ENCODE measurements around the gene TSSK6. TPM values are rescaled to one million over a fixed set of nuclear protein-coding genes. Genes with fewer than 3 reads are reported as not detected.

TSSK6 gene
- total and polyA plus RNA-seq, 2 experiments from 2014 or later: 0.63 to 4.9 TPM

DNA sequence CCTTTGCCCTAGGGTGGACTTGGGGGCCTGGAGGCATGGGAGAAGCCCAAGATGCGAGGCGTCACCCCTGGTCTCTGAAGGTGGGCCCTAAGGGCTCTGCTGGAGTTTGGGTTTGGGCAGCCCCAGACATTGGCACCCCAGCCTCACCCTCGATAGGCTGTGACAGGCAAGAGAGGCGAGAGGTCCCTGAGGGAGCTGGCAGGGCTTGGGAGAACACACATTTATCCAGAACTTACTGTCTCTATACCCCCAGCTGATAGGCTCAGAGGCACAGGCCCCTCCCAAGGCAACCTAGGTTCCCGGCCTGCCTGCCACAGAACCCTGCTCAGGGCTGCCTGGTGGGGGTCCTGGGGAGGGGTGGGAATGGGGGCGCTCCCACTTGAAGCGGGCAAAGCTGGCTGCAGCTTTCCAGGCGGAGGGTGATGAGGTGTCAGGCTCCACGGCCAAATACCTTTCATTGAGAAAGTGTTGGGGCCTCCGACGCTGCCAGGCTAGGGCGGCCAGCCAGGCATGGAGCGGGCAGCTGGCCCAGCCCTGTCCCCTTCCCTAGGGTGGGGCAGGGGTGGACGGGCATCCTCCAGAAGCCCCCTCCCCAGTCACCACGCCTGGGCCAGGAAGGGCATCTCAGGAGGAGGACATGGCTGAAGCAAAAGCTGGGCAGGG is 32.5 kb upstream of the TSSK6 start:
- Histone ChIP-seq H3K79me2 (replicated peaks; ENCODE audit: insufficient read depth) (no peaks in the 10 kb centered on the region), H3K27ac (ENCODE audit: low read depth) (no peak overlapping the region), H3K4me3 (no peak overlapping the region), H3K9me2 (ENCODE audit: insufficient read depth) (no peaks in the 10 kb centered on the region), H3K4me2 (no peak overlapping the region), H4K20me1 (replicated peaks; ENCODE audit: insufficient read depth) (no peaks in the 10 kb centered on the region), H3K36me3 (ENCODE audit: insufficient read depth) (no peaks in the 10 kb centered on the region), H3K4me1 (ENCODE audit: insufficient read depth) (no peaks in the 10 kb centered on the region), H3F3A (replicated peaks; ENCODE audit: low read depth) (peaks cover 7% of the 10 kb centered on the region; the same call in 1 of the 2 replicates), H3K27me3 (ENCODE audit: insufficient read depth) (no peaks in the 10 kb centered on the region), H2AFZ (no peak overlapping the region)
- Mint-ChIP-seq H3K4me1 (peaks cover 6% of the 10 kb centered on the region; the same call in 1 of the 3 replicates), H3K27me3 (ENCODE audit: insufficient read depth, low read depth, poor library complexity) (peaks cover 12% of the 10 kb centered on the region), H3K4me3 (no peak overlapping the region), H3K27ac (no peak overlapping the region), H3K9me3 (no peaks in the 10 kb centered on the region; the same call in 2 of the 3 replicates), H3K36me3 (ENCODE audit: low read depth) (no peaks in the 10 kb centered on the region; the same call in 2 of the 3 replicates)
- DNase-seq (ENCODE audit: low spot score) (no peak), ATAC-seq (no peak)
- TF ChIP-seq ZNF331 (CRISPR knock-in tag; IDR thresholded peaks at IDR 0.05; ENCODE audit: low read depth) (no peak), POLR2AphosphoS5 (IDR thresholded peaks at IDR 0.05; ENCODE audit: low read depth) (no peak), NANOG (IDR thresholded peaks at IDR 0.05; ENCODE audit: borderline replicate concordance) (no peak), EZH2 (IDR thresholded peaks at IDR 0.05; ENCODE audit: low read depth, unreplicated experiment) (no peak), ZNF114 (CRISPR knock-in tag; IDR thresholded peaks at IDR 0.05) (no peak), EZH2phosphoT487 (IDR thresholded peaks at IDR 0.05; ENCODE audit: unreplicated experiment) (no peak), CREB1 (CRISPR knock-in tag; IDR thresholded peaks at IDR 0.05; ENCODE audit: low read depth) (no peak), JUNB (IDR thresholded peaks at IDR 0.05; ENCODE audit: unreplicated experiment) (no peak), STAT1 (IDR thresholded peaks at IDR 0.05; ENCODE audit: unreplicated experiment) (no peak)
- TF ChIP-seq, protein P1, sequence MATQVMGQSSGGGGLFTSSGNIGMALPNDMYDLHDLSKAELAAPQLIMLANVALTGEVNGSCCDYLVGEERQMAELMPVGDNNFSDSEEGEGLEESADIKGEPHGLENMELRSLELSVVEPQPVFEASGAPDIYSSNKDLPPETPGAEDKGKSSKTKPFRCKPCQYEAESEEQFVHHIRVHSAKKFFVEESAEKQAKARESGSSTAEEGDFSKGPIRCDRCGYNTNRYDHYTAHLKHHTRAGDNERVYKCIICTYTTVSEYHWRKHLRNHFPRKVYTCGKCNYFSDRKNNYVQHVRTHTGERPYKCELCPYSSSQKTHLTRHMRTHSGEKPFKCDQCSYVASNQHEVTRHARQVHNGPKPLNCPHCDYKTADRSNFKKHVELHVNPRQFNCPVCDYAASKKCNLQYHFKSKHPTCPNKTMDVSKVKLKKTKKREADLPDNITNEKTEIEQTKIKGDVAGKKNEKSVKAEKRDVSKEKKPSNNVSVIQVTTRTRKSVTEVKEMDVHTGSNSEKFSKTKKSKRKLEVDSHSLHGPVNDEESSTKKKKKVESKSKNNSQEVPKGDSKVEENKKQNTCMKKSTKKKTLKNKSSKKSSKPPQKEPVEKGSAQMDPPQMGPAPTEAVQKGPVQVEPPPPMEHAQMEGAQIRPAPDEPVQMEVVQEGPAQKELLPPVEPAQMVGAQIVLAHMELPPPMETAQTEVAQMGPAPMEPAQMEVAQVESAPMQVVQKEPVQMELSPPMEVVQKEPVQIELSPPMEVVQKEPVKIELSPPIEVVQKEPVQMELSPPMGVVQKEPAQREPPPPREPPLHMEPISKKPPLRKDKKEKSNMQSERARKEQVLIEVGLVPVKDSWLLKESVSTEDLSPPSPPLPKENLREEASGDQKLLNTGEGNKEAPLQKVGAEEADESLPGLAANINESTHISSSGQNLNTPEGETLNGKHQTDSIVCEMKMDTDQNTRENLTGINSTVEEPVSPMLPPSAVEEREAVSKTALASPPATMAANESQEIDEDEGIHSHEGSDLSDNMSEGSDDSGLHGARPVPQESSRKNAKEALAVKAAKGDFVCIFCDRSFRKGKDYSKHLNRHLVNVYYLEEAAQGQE (IDR thresholded peaks at IDR 0.05; ENCODE audit: unreplicated experiment): no peak
- TF ChIP-seq, protein P2, sequence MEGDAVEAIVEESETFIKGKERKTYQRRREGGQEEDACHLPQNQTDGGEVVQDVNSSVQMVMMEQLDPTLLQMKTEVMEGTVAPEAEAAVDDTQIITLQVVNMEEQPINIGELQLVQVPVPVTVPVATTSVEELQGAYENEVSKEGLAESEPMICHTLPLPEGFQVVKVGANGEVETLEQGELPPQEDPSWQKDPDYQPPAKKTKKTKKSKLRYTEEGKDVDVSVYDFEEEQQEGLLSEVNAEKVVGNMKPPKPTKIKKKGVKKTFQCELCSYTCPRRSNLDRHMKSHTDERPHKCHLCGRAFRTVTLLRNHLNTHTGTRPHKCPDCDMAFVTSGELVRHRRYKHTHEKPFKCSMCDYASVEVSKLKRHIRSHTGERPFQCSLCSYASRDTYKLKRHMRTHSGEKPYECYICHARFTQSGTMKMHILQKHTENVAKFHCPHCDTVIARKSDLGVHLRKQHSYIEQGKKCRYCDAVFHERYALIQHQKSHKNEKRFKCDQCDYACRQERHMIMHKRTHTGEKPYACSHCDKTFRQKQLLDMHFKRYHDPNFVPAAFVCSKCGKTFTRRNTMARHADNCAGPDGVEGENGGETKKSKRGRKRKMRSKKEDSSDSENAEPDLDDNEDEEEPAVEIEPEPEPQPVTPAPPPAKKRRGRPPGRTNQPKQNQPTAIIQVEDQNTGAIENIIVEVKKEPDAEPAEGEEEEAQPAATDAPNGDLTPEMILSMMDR (conservative IDR thresholded peaks at IDR 0.05; ENCODE audit: low read depth in 2 of 2): no peak
- TF ChIP-seq, protein P3, sequence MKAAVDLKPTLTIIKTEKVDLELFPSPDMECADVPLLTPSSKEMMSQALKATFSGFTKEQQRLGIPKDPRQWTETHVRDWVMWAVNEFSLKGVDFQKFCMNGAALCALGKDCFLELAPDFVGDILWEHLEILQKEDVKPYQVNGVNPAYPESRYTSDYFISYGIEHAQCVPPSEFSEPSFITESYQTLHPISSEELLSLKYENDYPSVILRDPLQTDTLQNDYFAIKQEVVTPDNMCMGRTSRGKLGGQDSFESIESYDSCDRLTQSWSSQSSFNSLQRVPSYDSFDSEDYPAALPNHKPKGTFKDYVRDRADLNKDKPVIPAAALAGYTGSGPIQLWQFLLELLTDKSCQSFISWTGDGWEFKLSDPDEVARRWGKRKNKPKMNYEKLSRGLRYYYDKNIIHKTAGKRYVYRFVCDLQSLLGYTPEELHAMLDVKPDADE (IDR thresholded peaks at IDR 0.05): no peak
- TF ChIP-seq, protein P4, sequence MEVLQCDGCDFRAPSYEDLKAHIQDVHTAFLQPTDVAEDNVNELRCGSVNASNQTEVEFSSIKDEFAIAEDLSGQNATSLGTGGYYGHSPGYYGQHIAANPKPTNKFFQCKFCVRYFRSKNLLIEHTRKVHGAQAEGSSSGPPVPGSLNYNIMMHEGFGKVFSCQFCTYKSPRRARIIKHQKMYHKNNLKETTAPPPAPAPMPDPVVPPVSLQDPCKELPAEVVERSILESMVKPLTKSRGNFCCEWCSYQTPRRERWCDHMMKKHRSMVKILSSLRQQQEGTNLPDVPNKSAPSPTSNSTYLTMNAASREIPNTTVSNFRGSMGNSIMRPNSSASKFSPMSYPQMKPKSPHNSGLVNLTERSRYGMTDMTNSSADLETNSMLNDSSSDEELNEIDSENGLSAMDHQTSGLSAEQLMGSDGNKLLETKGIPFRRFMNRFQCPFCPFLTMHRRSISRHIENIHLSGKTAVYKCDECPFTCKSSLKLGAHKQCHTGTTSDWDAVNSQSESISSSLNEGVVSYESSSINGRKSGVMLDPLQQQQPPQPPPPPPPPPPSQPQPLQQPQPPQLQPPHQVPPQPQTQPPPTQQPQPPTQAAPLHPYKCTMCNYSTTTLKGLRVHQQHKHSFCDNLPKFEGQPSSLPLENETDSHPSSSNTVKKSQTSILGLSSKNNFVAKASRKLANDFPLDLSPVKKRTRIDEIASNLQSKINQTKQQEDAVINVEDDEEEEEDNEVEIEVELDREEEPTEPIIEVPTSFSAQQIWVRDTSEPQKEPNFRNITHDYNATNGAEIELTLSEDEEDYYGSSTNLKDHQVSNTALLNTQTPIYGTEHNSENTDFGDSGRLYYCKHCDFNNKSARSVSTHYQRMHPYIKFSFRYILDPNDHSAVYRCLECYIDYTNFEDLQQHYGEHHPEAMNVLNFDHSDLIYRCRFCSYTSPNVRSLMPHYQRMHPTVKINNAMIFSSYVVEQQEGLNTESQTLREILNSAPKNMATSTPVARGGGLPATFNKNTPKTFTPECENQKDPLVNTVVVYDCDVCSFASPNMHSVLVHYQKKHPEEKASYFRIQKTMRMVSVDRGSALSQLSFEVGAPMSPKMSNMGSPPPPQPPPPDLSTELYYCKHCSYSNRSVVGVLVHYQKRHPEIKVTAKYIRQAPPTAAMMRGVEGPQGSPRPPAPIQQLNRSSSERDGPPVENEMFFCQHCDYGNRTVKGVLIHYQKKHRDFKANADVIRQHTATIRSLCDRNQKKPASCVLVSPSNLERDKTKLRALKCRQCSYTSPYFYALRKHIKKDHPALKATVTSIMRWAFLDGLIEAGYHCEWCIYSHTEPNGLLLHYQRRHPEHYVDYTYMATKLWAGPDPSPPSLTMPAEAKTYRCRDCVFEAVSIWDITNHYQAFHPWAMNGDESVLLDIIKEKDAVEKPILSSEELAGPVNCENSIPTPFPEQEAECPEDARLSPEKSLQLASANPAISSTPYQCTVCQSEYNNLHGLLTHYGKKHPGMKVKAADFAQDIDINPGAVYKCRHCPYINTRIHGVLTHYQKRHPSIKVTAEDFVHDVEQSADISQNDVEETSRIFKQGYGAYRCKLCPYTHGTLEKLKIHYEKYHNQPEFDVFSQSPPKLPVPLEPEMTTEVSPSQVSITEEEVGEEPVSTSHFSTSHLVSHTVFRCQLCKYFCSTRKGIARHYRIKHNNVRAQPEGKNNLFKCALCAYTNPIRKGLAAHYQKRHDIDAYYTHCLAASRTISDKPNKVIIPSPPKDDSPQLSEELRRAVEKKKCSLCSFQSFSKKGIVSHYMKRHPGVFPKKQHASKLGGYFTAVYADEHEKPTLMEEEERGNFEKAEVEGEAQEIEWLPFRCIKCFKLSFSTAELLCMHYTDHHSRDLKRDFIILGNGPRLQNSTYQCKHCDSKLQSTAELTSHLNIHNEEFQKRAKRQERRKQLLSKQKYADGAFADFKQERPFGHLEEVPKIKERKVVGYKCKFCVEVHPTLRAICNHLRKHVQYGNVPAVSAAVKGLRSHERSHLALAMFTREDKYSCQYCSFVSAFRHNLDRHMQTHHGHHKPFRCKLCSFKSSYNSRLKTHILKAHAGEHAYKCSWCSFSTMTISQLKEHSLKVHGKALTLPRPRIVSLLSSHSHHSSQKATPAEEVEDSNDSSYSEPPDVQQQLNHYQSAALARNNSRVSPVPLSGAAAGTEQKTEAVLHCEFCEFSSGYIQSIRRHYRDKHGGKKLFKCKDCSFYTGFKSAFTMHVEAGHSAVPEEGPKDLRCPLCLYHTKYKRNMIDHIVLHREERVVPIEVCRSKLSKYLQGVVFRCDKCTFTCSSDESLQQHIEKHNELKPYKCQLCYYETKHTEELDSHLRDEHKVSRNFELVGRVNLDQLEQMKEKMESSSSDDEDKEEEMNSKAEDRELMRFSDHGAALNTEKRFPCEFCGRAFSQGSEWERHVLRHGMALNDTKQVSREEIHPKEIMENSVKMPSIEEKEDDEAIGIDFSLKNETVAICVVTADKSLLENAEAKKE (CRISPR knock-in tag; IDR thresholded peaks at IDR 0.05): no peak

Data from GM23338 (cell line).